GM12891 (cell line): Measurements from ENCODE around the gene SRGAP1.

Experiments
- POLR2A ChIP-seq: IDR thresholded peaks from 2 replicates; pipeline ENCODE4 v1.6.1; 2011; ENCODE audit warnings: low read depth, low read length, control low read depth
- POLR2AphosphoS5 ChIP-seq: IDR thresholded peaks from 2 replicates; pipeline ENCODE4 v1.6.1; 2011; ENCODE audit warnings: low read depth, low read length, control low read depth
- SPI1 ChIP-seq: IDR thresholded peaks from 2 replicates; pipeline ENCODE4 v1.6.1; 2011; ENCODE audit warnings: low read depth, low read length, control low read depth
- TAF1 ChIP-seq: IDR thresholded peaks from 2 replicates; pipeline ENCODE4 v1.6.1; 2011; ENCODE audit warnings: low read depth, low read length, control low read depth

GRCh38 chr12:64059685-64060084 lies 215.2 kb downstream of the SRGAP1 start:
- TF ChIP-seq POLR2AphosphoS5: no peak
- TF ChIP-seq TAF1: no peak
- TF ChIP-seq POLR2A: no peak
- no peak for TF ChIP-seq SPI1
